ENCODE data around the gene FGD3. TPM values are rescaled to one million over a fixed set of nuclear protein-coding genes. Genes with fewer than 3 reads are reported as not detected.

FGD3 gene
- total RNA-seq, 6 experiments from 2014 or later: 1.7 to 3.1 (median 2.4) TPM

DNA sequence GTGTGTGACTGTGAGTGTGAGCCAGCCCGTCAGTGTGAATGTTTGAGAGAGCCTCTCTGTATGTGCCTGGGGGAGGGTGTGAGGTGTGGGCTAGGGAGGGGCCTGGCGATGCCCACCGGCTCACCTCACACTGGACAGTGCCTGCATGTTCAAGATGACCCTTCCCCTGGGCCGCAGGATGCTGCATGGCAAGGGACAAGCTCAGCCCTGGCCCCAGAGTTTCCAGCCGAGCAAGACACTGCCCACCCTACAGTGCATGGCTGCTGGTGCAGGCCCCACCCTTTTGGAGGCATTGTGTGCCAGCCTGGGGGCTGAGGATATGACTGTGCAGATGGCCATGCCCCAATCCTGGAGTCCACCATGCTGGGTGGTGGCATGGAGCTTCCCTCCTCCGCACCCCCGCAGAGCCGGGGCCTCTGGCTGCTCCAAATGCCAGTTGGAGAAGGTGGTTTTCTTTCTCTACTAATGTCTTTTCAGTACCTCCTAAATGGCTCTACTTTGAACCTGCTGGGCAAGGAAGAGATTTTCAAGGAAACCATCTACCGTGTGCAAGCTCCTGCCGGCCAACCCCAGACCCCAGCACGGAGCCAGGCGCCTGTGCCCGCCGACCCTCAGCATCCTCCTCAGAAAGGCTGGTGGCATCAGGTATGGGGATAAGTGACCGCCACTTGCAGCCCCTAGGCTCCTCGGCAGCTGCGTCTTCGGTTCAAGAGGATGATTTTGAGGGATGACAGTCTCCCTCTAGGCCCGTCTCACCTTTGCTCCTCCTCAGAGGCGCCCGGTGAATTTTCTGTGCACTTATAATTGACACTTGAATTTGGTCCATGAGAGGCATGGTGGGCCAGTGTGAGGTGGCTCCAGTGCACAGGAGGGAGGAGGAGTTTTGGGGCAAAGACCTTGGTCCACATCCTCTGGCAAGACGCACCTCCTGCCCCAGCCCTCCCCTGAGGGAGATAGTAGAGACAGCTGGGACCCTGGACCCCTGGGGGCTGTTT is 27.7 kb downstream of the FGD3 start:
- Histone ChIP-seq H3K27me3 (no peaks in the 10 kb centered on the region), H3K36me3 (no peaks in the 10 kb centered on the region), H3K4me1 (no peaks in the 10 kb centered on the region), H3K9me3 (no peaks in the 10 kb centered on the region), H3K4me3 (no peak overlapping the region), H3K27ac (no peak overlapping the region)
- no peak for TF ChIP-seq POLR2A (IDR thresholded peaks at IDR 0.05)
- TF ChIP-seq, protein P1, sequence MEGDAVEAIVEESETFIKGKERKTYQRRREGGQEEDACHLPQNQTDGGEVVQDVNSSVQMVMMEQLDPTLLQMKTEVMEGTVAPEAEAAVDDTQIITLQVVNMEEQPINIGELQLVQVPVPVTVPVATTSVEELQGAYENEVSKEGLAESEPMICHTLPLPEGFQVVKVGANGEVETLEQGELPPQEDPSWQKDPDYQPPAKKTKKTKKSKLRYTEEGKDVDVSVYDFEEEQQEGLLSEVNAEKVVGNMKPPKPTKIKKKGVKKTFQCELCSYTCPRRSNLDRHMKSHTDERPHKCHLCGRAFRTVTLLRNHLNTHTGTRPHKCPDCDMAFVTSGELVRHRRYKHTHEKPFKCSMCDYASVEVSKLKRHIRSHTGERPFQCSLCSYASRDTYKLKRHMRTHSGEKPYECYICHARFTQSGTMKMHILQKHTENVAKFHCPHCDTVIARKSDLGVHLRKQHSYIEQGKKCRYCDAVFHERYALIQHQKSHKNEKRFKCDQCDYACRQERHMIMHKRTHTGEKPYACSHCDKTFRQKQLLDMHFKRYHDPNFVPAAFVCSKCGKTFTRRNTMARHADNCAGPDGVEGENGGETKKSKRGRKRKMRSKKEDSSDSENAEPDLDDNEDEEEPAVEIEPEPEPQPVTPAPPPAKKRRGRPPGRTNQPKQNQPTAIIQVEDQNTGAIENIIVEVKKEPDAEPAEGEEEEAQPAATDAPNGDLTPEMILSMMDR (IDR thresholded peaks at IDR 0.05): no peak
- DNase-seq (no peak), ATAC-seq (no peak)
- 84% methylated on average over 7 of the region's 22 CpGs for WGBS (ENCODE audit: insufficient coverage, low coverage, low lambda C conversion rate, missing lambda C conversion rate)
- intact Hi-C loops (cut with DNase I): no loop called here

DNA sequence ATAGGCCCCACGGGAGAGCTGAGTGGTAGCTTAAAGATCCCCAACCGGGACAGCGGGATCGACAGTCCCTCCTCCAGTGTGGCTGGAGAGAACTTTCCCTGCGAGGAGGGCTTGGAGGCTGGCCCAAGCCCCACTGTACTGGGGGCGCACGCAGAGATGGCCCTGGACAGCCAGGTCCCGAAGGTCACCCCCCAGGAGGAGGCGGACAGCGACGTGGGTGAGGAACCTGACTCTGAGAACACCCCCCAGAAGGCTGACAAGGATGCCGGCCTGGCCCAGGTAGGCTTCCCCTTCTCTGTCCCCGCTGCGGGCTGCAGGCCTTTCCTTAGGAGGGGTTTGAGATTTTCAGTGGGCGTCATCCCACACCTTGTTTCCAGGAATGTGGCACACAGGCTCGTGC is 29.1 kb downstream of the FGD3 start:
- Histone ChIP-seq H3K4me3 (no peak overlapping the region), H3K27ac (no peak overlapping the region), H3K4me1 (no peaks in the 10 kb centered on the region), H3K27me3 (no peaks in the 10 kb centered on the region), H3K36me3 (no peaks in the 10 kb centered on the region), H3K9me3 (no peaks in the 10 kb centered on the region)
- ATAC-seq (peak in 1 of 4 donors; percentile 27), DNase-seq (no peak)
- no peak for TF ChIP-seq POLR2A (IDR thresholded peaks at IDR 0.05)
- TF ChIP-seq, protein P1 (IDR thresholded peaks at IDR 0.05): no peak
- intact Hi-C loops (cut with DNase I): no loop called here
- no CpG with 5 or more reads among the region's 16 CpGs for WGBS (ENCODE audit: insufficient coverage, low coverage, low lambda C conversion rate, missing lambda C conversion rate)

DNA sequence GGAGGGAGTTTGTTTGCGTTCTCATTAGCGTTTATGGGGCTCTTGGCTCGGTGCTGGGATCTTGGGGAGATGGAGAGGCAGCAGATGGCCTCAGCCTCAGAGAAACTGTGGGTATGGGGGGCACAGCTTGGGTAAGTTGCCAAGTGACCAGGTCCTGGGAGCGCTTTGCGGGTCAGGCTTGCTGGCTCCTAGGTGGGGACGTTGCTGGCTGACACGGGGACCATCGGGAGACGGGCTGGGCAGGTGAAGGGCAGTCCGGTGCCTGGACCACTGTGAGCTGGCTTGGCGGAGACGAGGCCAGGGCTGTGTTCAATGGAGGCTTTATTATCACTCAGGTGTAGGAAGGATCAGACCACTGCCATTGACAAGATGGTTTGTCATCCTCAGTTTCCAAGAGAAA is 30.0 kb downstream of the FGD3 start:
- H3K27me3 ChIP-seq: no peaks in the 10 kb centered on the region
- H3K9me3 ChIP-seq: no peaks in the 10 kb centered on the region
- no peaks in the 10 kb centered on the region for H3K36me3 ChIP-seq
- DNase-seq: no peak
- no peak overlapping the region for H3K27ac ChIP-seq
- intact Hi-C loops (cut with DNase I): no loop called here
- 87% methylated on average over 5 of the region's 12 CpGs for WGBS (ENCODE audit: insufficient coverage, low coverage, low lambda C conversion rate, missing lambda C conversion rate)
- TF ChIP-seq, protein P1 (IDR thresholded peaks at IDR 0.05): no peak
- TF ChIP-seq POLR2A (IDR thresholded peaks at IDR 0.05): no peak
- H3K4me3 ChIP-seq: no peak overlapping the region
- ATAC-seq: peak in 1 of 4 donors; percentile 10
- H3K4me1 ChIP-seq: no peaks in the 10 kb centered on the region

DNA sequence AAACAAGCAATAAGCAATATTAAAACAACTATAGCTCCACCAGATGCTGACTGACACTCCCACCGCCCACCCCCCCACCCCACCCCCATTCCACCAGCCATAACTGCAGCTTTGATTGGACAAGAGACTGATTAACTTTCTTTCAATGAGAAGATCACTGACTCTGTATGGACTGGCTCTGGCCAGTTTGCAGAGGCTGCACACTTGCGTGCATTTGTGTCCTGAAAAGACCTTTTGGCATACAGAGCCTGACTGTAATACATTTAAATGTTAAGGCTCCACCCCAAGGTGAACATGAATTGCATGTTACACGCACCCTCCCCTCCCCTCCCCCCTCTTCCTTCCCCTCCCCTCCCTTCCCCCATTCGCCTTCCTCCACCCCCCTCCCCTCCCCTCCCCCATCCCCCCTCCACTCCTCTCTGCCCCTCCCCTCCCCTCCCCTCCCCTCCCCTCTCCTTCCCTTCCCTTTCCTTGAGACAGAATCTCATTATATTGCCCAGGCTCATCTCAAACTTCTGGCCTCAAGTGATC is 31.1 kb downstream of the FGD3 start:
- Histone ChIP-seq H3K9me3 (no peaks in the 10 kb centered on the region), H3K27me3 (no peaks in the 10 kb centered on the region), H3K4me1 (no peaks in the 10 kb centered on the region), H3K27ac (no peak overlapping the region), H3K36me3 (no peaks in the 10 kb centered on the region), H3K4me3 (no peak overlapping the region)
- ATAC-seq: no peak
- no peak for DNase-seq
- intact Hi-C loops (cut with DNase I): no loop called here
- WGBS (ENCODE audit: insufficient coverage, low coverage, low lambda C conversion rate, missing lambda C conversion rate): 45% methylated on average over 4 of the region's 4 CpGs
- TF ChIP-seq POLR2A (IDR thresholded peaks at IDR 0.05): no peak
- TF ChIP-seq, protein P1 (IDR thresholded peaks at IDR 0.05): no peak

Data from right lobe of liver (tissue), 6 donors.